HG02870 (cell line): ENCODE results near the gene SPATA2.
A peak's percentile ranks its signal among the peaks of the same experiment; 100 is the strongest.

Source experiments
- ATAC-seq: cut with Tn5 transposase; IDR thresholded peaks from one replicate; pipeline ENCODE4 v1.9.1; 2021; ENCODE audit warnings: mild to moderate bottlenecking, moderate library complexity; ENCODE audit not compliant: unreplicated experiment

The SPATA2 gene

GRCh38 chr20:49936153-49937026 is 21.1 kb upstream of the SPATA2 start, which contains the start of gene RNF114:
RNF114 (plus strand) TSS chr20:49936397; CDS start chr20:49936413, 16 bp downstream.
- peak; percentile 60 for ATAC-seq

GRCh38 chr20:49935746-49936152 is 20.4 kb upstream of the SPATA2 start:
- ATAC-seq, result peak; percentile 2

- ATAC-seq, result no peak
These were observed 13.8 kb upstream of the SPATA2 start for GRCh38 chr20:49929142-49929494.

GRCh38 chr20:49928411-49929141 is 13.2 kb upstream of the SPATA2 start:
- no peak for ATAC-seq

GRCh38 chr20:49925901-49926454 is 10.6 kb upstream of the SPATA2 start:
- no peak for ATAC-seq

- ATAC-seq, result no peak
These were observed 8.9 kb upstream of the SPATA2 start for GRCh38 chr20:49924247-49924646.

- ATAC-seq, result no peak
These were observed 4.1 kb upstream of the SPATA2 start for GRCh38 chr20:49919461-49919860.

- no peak for ATAC-seq
These were observed 3.7 kb upstream of the SPATA2 start for GRCh38 chr20:49919009-49919408.

GRCh38 chr20:49918446-49918845 is 3.1 kb upstream of the SPATA2 start:
- no peak for ATAC-seq

- ATAC-seq, result peak; percentile 30
These were observed 1.0 kb upstream of the SPATA2 start for GRCh38 chr20:49916146-49917002.

- ATAC-seq, result peak; percentile 19
These were observed 280 bp downstream of the SPATA2 start for GRCh38 chr20:49915118-49915379.

- no peak for ATAC-seq
These were observed 815 bp downstream of the SPATA2 start for GRCh38 chr20:49914310-49915117.

GRCh38 chr20:49913399-49914047 is 1.8 kb downstream of the SPATA2 start:
- ATAC-seq, result no peak

- ATAC-seq, result no peak
These were observed 5.0 kb downstream of the SPATA2 start for GRCh38 chr20:49910340-49910706.

- no peak for ATAC-seq
These were observed 5.6 kb downstream of the SPATA2 start for GRCh38 chr20:49909499-49910339.

GRCh38 chr20:49908258-49908565 is 7.1 kb downstream of the SPATA2 start:
- no peak for ATAC-seq

GRCh38 chr20:49907405-49908257 is 7.7 kb downstream of the SPATA2 start:
- no peak for ATAC-seq

- no peak for ATAC-seq
These were observed 8.6 kb downstream of the SPATA2 start for GRCh38 chr20:49906615-49907154.
